ENCODE measurements around the gene ANO1. TPM values are rescaled to one million over a fixed set of nuclear protein-coding genes. Genes with fewer than 3 reads are reported as not detected.

Gene ANO1
- polyA plus RNA-seq, 2 of the 4 experiments (the other 2 are of a cell fraction) = 0.27 to 0.44 TPM

- DNase-seq (ENCODE audit: low read depth in 1 of 2, low spot score in 1 of 2) (no peak), ATAC-seq (no peak), FAIRE-seq (no peak)
- Histone ChIP-seq H3K4me3 (no peak overlapping the region), H3K4me2 (no peak overlapping the region), H3K9me3 (no peaks in the 10 kb centered on the region), H3K4me1 (no peaks in the 10 kb centered on the region), H3K27ac (no peak overlapping the region)
- TF ChIP-seq MAFK (IDR thresholded peaks at IDR 0.05; ENCODE audit: partially characterized antibody) (no peak), ZC3H11A (IDR thresholded peaks at IDR 0.05) (no peak), FOXS1 (CRISPR knock-in tag; IDR thresholded peaks at IDR 0.05) (no peak), KDM5A (IDR thresholded peaks at IDR 0.05) (no peak), HOXB5 (CRISPR knock-in tag; IDR thresholded peaks at IDR 0.05) (no peak), MAX (IDR thresholded peaks at IDR 0.05) (no peak), EP300 (IDR thresholded peaks at IDR 0.05) (no peak), ATOH8 (CRISPR knock-in tag; IDR thresholded peaks at IDR 0.05; ENCODE audit: low read depth) (no peak), POLR2AphosphoS2 (conservative IDR thresholded peaks at IDR 0.05; ENCODE audit: low read length) (no peak), NFE2L2 (conservative IDR thresholded peaks at IDR 0.05; ENCODE audit: low read length) (no peak), RCOR1 (IDR thresholded peaks at IDR 0.05; ENCODE audit: low read depth, low read length) (no peak), NR3C1 (IDR thresholded peaks at IDR 0.05) (no peak), ELK1 (IDR thresholded peaks at IDR 0.05; ENCODE audit: low read depth, low read length) (no peak), HDAC2 (IDR thresholded peaks at IDR 0.05) (no peak)
- ChIA-PET POLR2A (no interaction called here), CTCF (no interaction called here)
- WGBS (ENCODE audit: missing lambda C conversion rate) = 79% methylated on average over 20 of the region's 25 CpGs
Measured at GRCh38 chr11:70065318-70066135, 12.6 kb upstream of the ANO1 start.

GRCh38 chr11:70066136-70066520, 12.0 kb upstream of the ANO1 start:
- no peak for FAIRE-seq
- DNase-seq (ENCODE audit: low read depth in 1 of 2, low spot score in 1 of 2) = no peak
- TF ChIP-seq POLR2A (IDR thresholded peaks at IDR 0.05; ENCODE audit: low read length) (no peak), GATA3 (IDR thresholded peaks at IDR 0.05; ENCODE audit: borderline replicate concordance) (no peak), HEYL (CRISPR knock-in tag; IDR thresholded peaks at IDR 0.05) (no peak), MAFK (IDR thresholded peaks at IDR 0.05; ENCODE audit: partially characterized antibody) (no peak), BHLHE40 (IDR thresholded peaks at IDR 0.05; ENCODE audit: low read depth, low read length) (no peak), CEBPB (IDR thresholded peaks at IDR 0.05) (no peak), KDM5A (IDR thresholded peaks at IDR 0.05) (no peak), HOXB5 (CRISPR knock-in tag; IDR thresholded peaks at IDR 0.05) (no peak), REST (IDR thresholded peaks at IDR 0.05) (no peak), BCL3 (IDR thresholded peaks at IDR 0.05) (no peak), CBX2 (IDR thresholded peaks at IDR 0.05; ENCODE audit: borderline replicate concordance, low read depth) (no peak), RCOR1 (IDR thresholded peaks at IDR 0.05; ENCODE audit: low read depth, low read length) (no peak), RNF2 (IDR thresholded peaks at IDR 0.05; ENCODE audit: borderline replicate concordance, low read depth) (no peak)
- H3K4me1 ChIP-seq = no peaks in the 10 kb centered on the region
- ChIA-PET CTCF (no interaction called here), POLR2A (no interaction called here)
- H3K4me3 ChIP-seq = no peak overlapping the region
- H3K27ac ChIP-seq = no peak overlapping the region
- ATAC-seq = no peak
- WGBS (ENCODE audit: missing lambda C conversion rate) = 69% methylated on average over 2 of the region's 2 CpGs
- H3K9me3 ChIP-seq = no peaks in the 10 kb centered on the region
- no peak overlapping the region for H3K4me2 ChIP-seq

Data from A549 (cell line).